Astrocyte (in vitro differentiated cells and primary cell): ENCODE measurements around the gene SENP1. TPM values are rescaled to one million over a fixed set of nuclear protein-coding genes. Genes with fewer than 3 reads are reported as not detected.

Experiments
- DNase-seq: peaks from one replicate; pipeline ENCODE4 v3.0.0-alpha.2; 2010; ENCODE audit warnings: low read depth
- FAIRE-seq: peaks from 2 replicates; lab custom pipeline; 2011; peaks lifted over from hg19 to GRCh38; lab: Jason Lieb, UNC
- H2AFZ ChIP-seq: 2 replicates; pipeline ENCODE4 v1.6.0; 2012; ENCODE audit warnings: low read depth, low read length, inconsistent platforms
- H3K27ac ChIP-seq: 2 replicates; pipeline ENCODE4 v1.5.1; 2011; ENCODE audit warnings: low read depth, low read length, inconsistent platforms
- H3K27me3 ChIP-seq: 2 replicates; pipeline ENCODE4 v1.6.0; 2011; ENCODE audit warnings: low read length, inconsistent platforms; ENCODE audit not compliant: insufficient read depth
- H3K36me3 ChIP-seq: 2 replicates; pipeline ENCODE4 v1.5.1; 2011; ENCODE audit warnings: low read length, inconsistent platforms; ENCODE audit not compliant: insufficient read depth
- H3K4me1 ChIP-seq: 2 replicates; pipeline ENCODE4 v1.5.1; 2011; ENCODE audit warnings: low read length, inconsistent platforms; ENCODE audit not compliant: insufficient read depth
- H3K4me2 ChIP-seq: 2 replicates; pipeline ENCODE4 v1.6.0; 2012; ENCODE audit warnings: low read length, inconsistent platforms
- H3K4me3 ChIP-seq: 2 replicates; pipeline ENCODE4 v1.5.1; 2011; ENCODE audit warnings: low read depth, mild to moderate bottlenecking, low read length, inconsistent platforms; ENCODE audit not compliant: insufficient read depth
- H3K79me2 ChIP-seq: 2 replicates; pipeline ENCODE4 v1.6.0; 2012; ENCODE audit warnings: mild to moderate bottlenecking, low read length, inconsistent platforms; ENCODE audit not compliant: insufficient read depth
- H3K9ac ChIP-seq: 2 replicates; pipeline ENCODE4 v1.6.0; 2012; ENCODE audit warnings: mild to moderate bottlenecking, low read length, inconsistent platforms
- H3K9me3 ChIP-seq: 2 replicates; pipeline ENCODE4 v1.5.1; 2012; ENCODE audit warnings: low read depth, mild to moderate bottlenecking, low read length, inconsistent platforms; ENCODE audit not compliant: insufficient read depth
- H4K20me1 ChIP-seq: 2 replicates; pipeline ENCODE4 v1.6.0; 2012; ENCODE audit warnings: low read length, inconsistent platforms; ENCODE audit not compliant: insufficient read depth
- H3K27ac Mint-ChIP-seq: one replicate; pipeline ENCODE4 v1.8.0; 2021; ENCODE audit warnings: mild to moderate bottlenecking, mixed read lengths; ENCODE audit not compliant: unreplicated experiment
- H3K27me3 Mint-ChIP-seq: one replicate; pipeline ENCODE4 v1.8.0; 2021; ENCODE audit warnings: low read depth, mixed read lengths; ENCODE audit not compliant: unreplicated experiment
- H3K36me3 Mint-ChIP-seq: one replicate; pipeline ENCODE4 v1.8.0; 2021; ENCODE audit warnings: low read depth, mixed read lengths; ENCODE audit not compliant: unreplicated experiment
- H3K4me1 Mint-ChIP-seq: one replicate; pipeline ENCODE4 v1.8.0; 2021; ENCODE audit warnings: low read depth, mixed read lengths; ENCODE audit not compliant: unreplicated experiment
- H3K4me3 Mint-ChIP-seq: one replicate; pipeline ENCODE4 v1.8.0; 2021; ENCODE audit warnings: mild to moderate bottlenecking, moderate library complexity, mixed read lengths; ENCODE audit not compliant: unreplicated experiment
- H3K9me3 Mint-ChIP-seq: one replicate; pipeline ENCODE4 v1.8.0; 2021; ENCODE audit warnings: mild to moderate bottlenecking, mixed read lengths; ENCODE audit not compliant: unreplicated experiment
- EZH2 ChIP-seq: IDR thresholded peaks from 2 replicates; pipeline ENCODE4 v1.6.1; 2012; ENCODE audit warnings: mild to moderate bottlenecking, low read length, inconsistent platforms; ENCODE audit not compliant: insufficient read depth
- total RNA-seq: library from RNA; stranded (reverse); gene quantifications from 2 replicates; pipeline ENCODE4 v1.2.1, GENCODE V29; 2021
- TF ChIP-seq, protein P1 (sequence below): IDR thresholded peaks from 2 replicates; pipeline ENCODE4 v1.5.1; 2011; ENCODE audit warnings: low read depth, mild to moderate bottlenecking, inconsistent platforms, low read length, moderate library complexity; ENCODE audit not compliant: insufficient read depth

SENP1 gene
- total RNA-seq, 1 donor from 2014 or later, result 13.6 TPM

- FAIRE-seq (no peak), DNase-seq (no peak)
- H3K36me3 ChIP-seq, result no peaks in the 10 kb centered on the region
- Mint-ChIP-seq H3K9me3 (no peaks in the 10 kb centered on the region), H3K4me1 (peaks cover 3% of the 10 kb centered on the region), H3K4me3 (no peak overlapping the region), H3K27me3 (peaks cover 39% of the 10 kb centered on the region), H3K27ac (no peak overlapping the region), H3K36me3 (no peaks in the 10 kb centered on the region)
- H3K4me3 ChIP-seq, result no peak overlapping the region
- no peak overlapping the region for H3K27ac ChIP-seq
- no peaks in the 10 kb centered on the region for H4K20me1 ChIP-seq
- no peak overlapping the region for H2AFZ ChIP-seq
- no peaks in the 10 kb centered on the region for H3K9me3 ChIP-seq
- no peaks in the 10 kb centered on the region for H3K79me2 ChIP-seq
- TF ChIP-seq EZH2, result no peak
- TF ChIP-seq, protein P1, sequence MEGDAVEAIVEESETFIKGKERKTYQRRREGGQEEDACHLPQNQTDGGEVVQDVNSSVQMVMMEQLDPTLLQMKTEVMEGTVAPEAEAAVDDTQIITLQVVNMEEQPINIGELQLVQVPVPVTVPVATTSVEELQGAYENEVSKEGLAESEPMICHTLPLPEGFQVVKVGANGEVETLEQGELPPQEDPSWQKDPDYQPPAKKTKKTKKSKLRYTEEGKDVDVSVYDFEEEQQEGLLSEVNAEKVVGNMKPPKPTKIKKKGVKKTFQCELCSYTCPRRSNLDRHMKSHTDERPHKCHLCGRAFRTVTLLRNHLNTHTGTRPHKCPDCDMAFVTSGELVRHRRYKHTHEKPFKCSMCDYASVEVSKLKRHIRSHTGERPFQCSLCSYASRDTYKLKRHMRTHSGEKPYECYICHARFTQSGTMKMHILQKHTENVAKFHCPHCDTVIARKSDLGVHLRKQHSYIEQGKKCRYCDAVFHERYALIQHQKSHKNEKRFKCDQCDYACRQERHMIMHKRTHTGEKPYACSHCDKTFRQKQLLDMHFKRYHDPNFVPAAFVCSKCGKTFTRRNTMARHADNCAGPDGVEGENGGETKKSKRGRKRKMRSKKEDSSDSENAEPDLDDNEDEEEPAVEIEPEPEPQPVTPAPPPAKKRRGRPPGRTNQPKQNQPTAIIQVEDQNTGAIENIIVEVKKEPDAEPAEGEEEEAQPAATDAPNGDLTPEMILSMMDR, result no peak
- H3K4me1 ChIP-seq, result no peaks in the 10 kb centered on the region
- peaks cover 36% of the 10 kb centered on the region for H3K27me3 ChIP-seq
- no peak overlapping the region for H3K9ac ChIP-seq
- H3K4me2 ChIP-seq, result no peak overlapping the region
These were observed 86.1 kb downstream of the SENP1 start for GRCh38 chr12:48019639-48020265.

GRCh38 chr12:48018618-48018995 lies 87.3 kb downstream of the SENP1 start:
- no peak overlapping the region for H3K4me3 ChIP-seq

More at GRCh38 chr12:48018618-48018995, 87.3 kb downstream of the SENP1 start:
- H4K20me1 ChIP-seq, result no peaks in the 10 kb centered on the region
- no peaks in the 10 kb centered on the region for H3K79me2 ChIP-seq
- no peak overlapping the region for H2AFZ ChIP-seq
- TF ChIP-seq EZH2, result no peak
- TF ChIP-seq, protein P1, result no peak
- no peak for FAIRE-seq
- Mint-ChIP-seq H3K4me3 (no peak overlapping the region), H3K4me1 (peaks cover 3% of the 10 kb centered on the region), H3K27me3 (peaks cover 41% of the 10 kb centered on the region), H3K9me3 (no peaks in the 10 kb centered on the region), H3K27ac (no peak overlapping the region), H3K36me3 (no peaks in the 10 kb centered on the region)
- no peaks in the 10 kb centered on the region for H3K36me3 ChIP-seq
- no peak overlapping the region for H3K9ac ChIP-seq
- H3K4me1 ChIP-seq, result no peaks in the 10 kb centered on the region
- no peaks in the 10 kb centered on the region for H3K9me3 ChIP-seq
- H3K27ac ChIP-seq, result no peak overlapping the region
- H3K27me3 ChIP-seq, result peaks cover 41% of the 10 kb centered on the region
- no peak for DNase-seq
- H3K4me2 ChIP-seq, result no peak overlapping the region
